Adrenal gland (tissue), 5 donors: ENCODE results near the gene KCNT2.

ENCODE experiments used
- POLR2A ChIP-seq, 2 donors: fragments of 450-650 bp; IDR thresholded peaks; one replicate each; pipeline ENCODE4 v1.6.1; 2017; ENCODE audit warnings: antibody characterized with exemption in 2 of 2, mild to moderate bottlenecking in 2 of 2, moderate library complexity in 1 of 2
- TF ChIP-seq, protein P1 (sequence below), 6 experiments: fragments of 450-650 bp in 4 of 6; fragments of 200-600 bp in 2 of 6; sonication (generic) in 1 of 6; IDR thresholded peaks; 1 replicate in 5 of 6; 2 replicates in 1 of 6; pipeline versions ENCODE4 v1.5.1 to v1.8.0; 2016 to 2021; ENCODE audit warnings: antibody characterized with exemption in 6 of 6, mild to moderate bottlenecking in 2 of 6, moderate library complexity in 1 of 6
- donor health status: DM: no; HTN: no; CAD: no.

DNA sequence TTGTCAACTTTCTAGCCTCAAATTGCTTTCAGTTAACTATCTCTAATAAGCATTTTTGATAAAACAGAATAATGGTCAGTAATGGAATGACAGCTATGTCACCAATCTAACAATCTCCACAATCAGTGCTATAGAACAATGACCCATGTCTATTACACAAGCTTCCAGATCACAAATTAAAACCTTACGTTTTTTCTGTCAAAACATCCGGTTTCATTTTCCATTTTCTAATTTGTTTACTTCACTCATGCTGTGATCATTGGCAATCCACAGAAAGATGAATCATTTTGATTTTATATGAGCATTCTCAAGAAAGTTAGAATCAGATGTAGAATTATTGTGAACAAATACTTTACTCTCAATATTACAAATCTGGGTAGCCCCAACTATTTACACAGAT, 80.3 kb downstream of the KCNT2 start:
- TF ChIP-seq, protein P1, sequence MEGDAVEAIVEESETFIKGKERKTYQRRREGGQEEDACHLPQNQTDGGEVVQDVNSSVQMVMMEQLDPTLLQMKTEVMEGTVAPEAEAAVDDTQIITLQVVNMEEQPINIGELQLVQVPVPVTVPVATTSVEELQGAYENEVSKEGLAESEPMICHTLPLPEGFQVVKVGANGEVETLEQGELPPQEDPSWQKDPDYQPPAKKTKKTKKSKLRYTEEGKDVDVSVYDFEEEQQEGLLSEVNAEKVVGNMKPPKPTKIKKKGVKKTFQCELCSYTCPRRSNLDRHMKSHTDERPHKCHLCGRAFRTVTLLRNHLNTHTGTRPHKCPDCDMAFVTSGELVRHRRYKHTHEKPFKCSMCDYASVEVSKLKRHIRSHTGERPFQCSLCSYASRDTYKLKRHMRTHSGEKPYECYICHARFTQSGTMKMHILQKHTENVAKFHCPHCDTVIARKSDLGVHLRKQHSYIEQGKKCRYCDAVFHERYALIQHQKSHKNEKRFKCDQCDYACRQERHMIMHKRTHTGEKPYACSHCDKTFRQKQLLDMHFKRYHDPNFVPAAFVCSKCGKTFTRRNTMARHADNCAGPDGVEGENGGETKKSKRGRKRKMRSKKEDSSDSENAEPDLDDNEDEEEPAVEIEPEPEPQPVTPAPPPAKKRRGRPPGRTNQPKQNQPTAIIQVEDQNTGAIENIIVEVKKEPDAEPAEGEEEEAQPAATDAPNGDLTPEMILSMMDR (IDR thresholded peaks at IDR 0.05) = no peak
- TF ChIP-seq POLR2A (IDR thresholded peaks at IDR 0.05) = no peak
